GM19455 (cell line): Measurements from ENCODE around the gene SCFD2.
"Not testable (repeated sequence)": the region's sequence is repeated elsewhere in the genome, so short reads cannot be mapped to it uniquely, and the experiment has no call there.

Source experiments
- ATAC-seq: cut with Tn5 transposase; IDR thresholded peaks from one replicate; pipeline ENCODE4 v1.9.1; 2021; ENCODE audit not compliant: unreplicated experiment

SCFD2 gene

DNA sequence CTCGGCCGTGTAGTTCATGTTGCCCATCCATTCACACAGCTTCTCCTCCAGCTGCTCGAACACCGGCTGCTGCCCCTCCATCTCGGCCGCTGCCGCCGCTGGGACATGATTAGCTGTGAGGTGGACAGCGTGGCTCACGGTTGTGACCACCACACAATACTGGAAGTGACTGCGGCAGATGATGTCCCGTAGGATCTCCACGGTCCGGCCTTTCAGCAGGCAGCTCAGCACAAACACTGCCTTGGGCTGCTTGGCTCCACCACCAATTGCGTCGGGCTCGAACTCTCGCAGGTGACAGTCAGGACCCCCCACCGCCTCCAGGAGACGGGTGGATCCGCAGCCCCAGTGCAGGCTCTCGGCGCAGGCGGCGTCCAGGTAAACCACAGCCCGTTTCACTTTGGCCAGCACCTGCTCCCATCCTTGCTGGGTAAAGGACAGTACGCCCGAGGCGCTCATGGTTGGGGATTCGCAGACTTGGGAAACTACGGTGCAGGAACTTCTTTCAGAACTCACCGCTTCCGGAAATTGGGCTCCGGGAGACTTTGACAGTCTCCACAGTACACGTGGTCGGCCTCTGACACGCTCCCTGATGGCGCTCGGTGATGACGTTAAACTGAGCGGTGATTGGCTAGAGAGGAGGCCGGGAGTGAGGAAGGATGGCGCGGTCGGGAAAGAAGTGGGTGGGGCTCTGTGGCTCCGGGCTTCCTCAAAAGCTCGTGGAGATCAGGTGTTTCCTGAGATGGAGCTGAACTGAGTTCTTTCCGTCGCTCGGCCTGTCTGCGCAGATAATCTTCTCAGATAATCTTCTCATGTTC, at the start of gene SCFD2:
SCFD2 (minus strand) TSS at position 576 of the 815 bp plus-strand sequence.
- ATAC-seq = peak; percentile 93

DNA sequence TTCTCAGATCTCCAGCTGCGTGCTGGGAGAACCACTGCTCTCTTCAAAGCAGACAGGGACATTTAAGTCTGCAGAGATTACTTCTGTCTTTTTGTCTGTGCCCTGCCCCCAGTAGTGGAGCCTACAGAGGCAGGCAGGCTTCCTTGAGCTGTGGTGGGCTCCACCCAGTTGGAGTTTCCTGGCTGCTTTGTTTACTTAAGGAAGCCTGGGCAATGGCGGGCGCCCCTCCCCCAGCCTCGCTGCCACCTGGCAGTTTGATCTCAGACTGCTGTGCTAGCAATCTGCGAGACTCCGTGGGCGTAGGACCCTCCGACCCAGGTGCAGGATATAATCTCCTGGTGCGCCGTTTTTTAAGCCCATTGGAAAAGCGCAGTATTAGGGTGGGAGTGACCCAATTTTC, 43.6 kb upstream of the SCFD2 start:
- not testable (repeated sequence) for ATAC-seq

DNA sequence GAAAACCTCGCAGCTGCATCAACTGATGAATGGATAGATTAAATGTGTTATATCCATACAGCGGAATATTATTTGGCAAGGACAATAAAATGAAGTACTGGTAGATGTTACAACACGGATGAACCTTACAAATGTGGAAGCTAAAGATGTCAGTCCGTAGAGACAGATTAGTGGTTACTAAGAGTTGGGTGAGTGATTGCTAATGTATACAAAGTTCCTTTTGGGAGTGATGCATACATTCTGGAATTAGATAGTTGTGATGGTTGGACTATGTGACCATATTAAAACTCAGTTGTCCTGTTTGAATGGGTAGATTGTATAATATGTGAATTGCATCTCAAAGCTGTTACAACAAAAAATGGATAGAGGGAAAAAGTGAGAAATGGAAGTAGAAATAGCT, 14.4 kb upstream of the SCFD2 start:
- no peak for ATAC-seq

DNA sequence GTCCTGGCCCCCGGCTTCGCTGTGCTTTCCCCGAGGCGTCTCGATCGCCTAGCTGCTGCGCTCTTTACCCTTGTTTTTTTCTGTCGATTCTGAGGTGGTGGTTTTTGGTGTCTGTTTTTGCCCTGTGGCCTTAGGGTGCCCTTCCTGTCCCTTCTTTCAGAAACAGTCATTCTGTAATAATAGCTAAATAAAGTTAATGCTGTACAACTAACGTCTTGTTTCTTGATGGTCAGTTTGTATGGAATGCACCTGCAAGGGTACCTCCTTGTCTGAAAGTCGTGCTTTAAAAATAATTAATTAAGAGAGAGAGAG, 12.3 kb upstream of the SCFD2 start:
- no peak for ATAC-seq

DNA sequence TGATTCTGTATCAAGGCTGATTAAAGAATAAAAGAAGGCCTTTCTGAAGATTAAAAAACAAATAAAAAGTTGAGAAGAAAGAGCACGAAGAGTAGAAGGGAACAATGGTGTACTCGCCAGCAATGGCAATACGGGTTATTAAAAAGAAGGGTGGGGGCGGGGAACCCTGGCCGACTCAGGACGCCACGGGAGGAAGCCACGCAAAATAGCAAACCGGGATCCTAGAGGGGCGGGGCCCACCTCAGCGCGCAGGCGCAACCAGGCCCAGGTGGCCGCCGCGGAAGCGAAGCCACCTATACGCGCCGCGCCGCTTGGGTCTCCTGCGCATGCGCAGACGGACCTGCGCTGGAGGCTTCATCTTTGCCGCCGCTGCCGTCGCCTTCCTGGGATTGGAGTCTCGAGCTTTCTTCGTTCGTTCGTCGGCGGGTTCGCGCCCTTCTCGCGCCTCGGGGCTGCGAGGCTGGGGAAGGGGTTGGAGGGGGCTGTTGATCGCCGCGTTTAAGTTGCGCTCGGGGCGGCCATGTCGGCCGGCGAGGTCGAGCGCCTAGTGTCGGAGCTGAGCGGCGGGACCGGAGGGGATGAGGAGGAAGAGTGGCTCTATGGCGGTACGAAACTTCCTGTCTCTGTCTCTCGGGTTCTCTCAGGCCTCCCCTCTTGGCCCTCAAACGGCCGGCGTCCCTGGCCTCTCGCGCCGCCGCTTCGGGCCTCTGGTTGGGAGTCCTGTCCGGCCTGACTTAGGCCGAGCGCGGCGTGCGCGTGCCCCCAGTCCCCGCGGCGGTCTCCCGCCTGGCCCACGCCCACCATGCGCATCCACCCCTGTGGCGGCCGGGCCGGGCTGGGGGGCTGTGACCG, 11.7 kb upstream of the SCFD2 start, which contains the start of gene FIP1L1:
FIP1L1 (plus strand) TSS at position 323 of the 852 bp plus-strand sequence; CDS start at position 521, 198 bp downstream.
- peak; percentile 86 for ATAC-seq

DNA sequence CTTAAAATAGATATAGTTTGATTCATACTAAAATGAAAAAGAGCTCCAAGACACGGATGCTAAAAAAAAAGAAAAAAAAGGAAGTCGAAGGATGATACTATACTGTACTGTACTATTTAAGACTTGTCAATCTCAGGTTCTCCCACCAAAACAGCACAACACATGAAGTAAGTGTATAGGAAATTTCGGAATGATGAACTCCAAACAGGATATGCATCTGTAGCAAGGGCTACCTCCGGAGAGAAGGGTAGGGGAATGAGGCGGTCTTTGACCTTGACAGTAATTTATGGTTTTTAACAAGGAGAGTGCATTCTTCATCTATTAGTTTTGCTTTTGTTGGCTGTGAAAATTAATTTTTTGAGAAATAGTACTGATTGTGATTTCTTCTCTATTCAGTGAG, 11.0 kb upstream of the SCFD2 start:
- no peak for ATAC-seq

DNA sequence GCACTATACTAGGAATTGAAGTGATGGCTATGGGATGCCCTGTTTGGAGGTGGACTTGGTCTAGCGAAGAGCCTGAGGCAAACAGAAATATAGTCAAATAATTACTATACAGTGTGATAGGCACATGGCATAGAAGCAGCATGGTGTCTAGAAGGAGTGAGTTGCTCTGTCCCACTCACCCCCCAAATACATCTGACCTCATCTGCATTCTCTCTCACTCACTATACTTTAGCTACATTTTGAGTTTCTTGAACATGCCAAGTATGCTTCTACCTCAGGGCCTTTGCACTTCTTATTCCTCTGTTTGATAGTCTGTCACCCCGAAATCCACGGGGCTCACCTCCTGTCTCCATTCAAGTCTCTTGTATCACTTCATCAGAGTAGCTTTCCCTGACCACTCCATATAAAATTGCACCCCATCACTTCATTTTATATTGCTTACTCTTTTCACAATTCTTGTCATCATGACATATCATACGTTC, 9.0 kb upstream of the SCFD2 start:
- ATAC-seq = no peak

DNA sequence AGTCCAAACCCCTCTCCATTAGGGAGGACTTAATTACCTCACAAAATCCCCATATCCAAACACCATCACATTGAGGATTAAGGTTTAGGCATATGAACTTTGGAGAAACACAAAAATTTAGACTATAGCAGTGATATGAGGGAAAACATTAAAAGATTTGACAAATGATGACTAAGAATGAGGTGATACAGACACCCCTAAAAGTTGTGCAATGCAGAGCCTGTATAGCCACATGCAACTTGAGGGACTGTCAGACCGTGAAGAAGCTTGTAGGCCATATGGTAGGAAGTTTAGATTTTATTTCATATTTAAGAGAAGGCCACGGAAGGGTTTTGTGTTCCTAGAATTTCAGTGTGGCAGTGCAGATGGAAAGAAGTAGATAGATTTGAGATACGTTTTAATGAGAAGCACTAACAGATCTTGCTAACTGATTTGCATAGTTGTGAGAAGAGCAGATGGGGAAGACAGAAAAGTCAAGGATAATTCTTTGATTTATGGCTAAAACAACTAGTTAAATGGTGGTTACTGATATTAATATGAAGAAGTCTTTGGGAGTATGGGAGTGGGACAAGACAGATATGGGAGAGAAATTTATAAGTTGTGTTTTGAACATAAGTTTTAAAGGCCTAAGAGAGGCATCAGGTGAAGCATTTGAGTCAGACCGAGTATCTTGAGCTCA, 6.1 kb upstream of the SCFD2 start:
- ATAC-seq = no peak

DNA sequence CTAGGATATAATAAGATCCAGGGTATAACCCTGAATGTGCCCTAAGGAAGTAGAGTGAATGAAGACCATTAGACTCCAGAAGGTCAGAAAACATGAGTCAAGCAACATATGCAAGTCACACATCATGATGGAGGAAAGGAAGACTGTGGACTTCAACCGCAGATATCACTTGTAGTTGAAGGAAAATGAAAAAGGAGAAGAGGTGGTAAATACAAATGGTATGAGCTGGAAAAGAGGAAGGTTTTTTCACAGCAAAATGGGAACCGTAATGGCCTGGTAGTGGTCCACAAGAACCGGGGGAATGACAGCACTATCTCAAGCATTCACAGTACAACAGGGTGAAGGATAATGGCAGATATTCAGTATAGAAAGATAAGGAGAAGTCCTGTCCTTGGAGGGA, 5.2 kb upstream of the SCFD2 start:
- no peak for ATAC-seq

DNA sequence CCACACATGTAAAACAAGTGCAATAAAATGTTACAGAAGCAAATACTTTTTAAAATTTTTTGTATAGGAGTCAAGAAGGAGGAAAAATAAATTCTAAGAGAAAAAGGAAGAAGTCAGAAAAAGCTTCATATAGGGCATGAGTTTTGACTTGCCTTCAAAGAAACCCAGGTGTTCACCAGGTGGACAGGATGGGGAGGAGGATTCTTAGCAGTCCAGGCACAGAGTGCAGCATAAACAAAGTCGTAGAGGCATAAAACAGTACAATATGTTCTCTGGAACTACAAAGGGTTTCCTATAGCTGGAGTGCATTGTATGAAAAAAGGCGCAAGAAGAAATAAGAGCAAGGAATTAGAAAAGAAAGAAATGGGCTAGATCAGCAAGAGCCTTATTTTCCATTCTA, 1.9 kb upstream of the SCFD2 start:
- ATAC-seq = no peak

DNA sequence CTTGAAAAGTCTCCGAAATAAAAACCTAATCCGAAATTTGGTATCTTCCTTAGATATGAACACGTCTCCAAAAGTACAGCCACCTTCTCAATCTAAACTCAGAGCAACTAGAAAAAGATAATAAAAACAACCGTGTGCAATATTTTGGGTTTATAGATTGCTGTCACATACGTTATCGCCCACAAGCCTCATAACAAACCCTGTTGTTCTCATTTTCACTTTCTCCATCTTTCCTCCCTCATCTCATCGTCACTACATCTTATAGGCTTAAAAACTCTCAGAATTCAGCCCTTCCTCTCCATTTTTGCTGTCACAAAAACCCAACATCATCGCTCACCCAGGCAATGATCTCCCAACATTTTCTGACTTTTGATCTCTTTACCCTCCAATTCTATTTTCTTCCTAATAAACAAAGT, 448 bp upstream of the SCFD2 start:
- peak; percentile 10 for ATAC-seq

DNA sequence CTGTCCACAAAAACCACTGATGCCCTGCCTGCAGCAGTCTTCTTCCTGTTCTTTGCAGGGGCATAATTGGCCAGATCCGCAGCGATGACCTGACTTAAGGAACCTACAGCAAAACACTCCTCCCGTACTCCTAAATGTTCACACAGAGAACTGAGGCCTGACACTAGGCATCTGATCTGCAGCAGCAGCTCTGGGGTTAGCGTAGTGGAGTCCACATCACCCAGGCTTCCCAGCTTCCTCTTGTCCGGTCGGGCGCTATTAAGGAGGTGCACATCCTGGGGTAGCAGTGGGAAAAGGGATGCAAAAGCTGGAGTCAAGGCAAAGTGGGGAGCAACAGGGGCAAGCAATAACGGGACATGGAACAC, 758 bp downstream of the SCFD2 start:
- peak; percentile 8 for ATAC-seq

DNA sequence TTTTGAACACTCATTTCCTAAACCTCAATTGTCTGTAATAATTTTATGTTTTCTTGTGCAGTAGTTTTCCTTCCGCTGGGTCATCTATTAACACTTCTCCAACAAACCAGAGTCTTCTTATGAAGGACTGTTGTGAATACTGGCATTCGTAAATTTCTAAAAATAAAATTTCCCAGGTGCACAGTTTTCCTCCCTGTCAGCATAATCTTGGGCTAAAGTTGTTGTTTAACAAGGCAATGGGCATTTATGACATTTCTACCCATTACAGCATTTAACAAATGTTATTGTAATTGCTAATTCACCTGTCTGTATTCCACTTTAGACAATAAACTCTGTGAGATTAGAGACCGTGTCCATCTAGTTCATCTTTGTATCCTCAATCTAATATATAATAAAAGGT, 1.2 kb downstream of the SCFD2 start:
- no peak for ATAC-seq

DNA sequence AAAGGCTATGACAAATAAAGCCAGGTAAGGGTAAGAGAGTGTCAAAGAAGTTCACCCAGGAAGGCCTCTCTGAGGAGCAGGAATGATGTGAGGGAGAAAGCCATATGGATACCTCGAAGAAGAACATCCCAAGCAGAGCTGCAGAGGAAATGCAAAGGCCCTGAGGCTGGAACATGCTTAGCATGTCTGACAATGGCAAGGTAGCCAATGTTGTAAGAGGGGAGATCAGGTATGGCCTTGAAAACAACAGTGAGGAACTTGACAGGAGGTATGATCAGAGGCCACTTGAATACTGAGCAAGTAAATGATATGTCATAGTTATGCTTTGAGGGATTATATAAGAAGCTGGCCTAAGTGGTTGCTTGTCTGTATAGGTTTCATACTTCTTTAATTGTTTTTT, 3.8 kb downstream of the SCFD2 start:
- ATAC-seq = no peak

DNA sequence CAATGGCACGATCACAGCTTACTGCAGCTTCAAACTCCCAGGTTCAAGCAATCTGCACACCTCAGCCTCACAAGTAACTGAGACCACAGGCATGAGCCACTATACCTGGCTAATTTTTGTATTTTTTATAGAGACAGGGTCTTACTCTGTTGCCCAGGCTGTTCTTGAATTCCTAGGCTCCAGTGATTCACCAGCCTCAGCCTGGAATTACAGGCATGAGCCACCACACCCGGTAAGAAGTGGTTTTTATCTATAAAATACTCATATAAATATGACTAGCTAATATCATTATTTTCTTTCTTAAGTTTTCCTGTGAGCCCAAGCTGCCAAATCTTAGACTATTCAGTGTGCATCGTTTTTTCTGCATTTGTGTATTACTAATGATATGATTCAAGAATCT, 4.4 kb downstream of the SCFD2 start:
- no peak for ATAC-seq

DNA sequence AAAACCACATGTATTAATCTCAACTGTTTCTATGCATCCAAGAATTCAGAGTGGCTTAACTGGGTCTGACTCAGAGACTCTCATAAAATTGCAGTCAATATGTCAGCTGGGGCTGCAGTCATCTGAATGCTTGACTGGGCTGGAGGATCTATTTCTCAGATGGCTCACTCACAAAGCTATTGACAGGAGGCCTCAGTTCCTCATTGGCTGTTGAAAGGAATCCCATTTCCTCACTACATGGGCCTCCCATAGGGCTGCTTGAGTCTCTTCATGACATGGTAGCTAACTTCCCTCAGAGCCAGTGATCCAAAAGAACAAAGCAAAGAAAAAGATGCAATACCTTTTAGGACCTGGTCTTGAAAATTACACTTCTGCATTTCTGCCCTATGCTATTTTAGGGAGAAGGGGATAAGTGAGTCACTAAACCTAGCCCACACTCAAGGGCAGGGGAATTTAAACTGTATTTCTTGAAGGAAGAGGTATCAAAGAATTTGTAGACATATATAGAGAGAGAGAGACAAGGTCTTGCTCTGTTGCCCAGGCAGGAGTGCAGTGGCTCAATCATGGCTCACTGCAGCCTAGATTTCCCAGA, 9.8 kb downstream of the SCFD2 start:
- no peak for ATAC-seq

DNA sequence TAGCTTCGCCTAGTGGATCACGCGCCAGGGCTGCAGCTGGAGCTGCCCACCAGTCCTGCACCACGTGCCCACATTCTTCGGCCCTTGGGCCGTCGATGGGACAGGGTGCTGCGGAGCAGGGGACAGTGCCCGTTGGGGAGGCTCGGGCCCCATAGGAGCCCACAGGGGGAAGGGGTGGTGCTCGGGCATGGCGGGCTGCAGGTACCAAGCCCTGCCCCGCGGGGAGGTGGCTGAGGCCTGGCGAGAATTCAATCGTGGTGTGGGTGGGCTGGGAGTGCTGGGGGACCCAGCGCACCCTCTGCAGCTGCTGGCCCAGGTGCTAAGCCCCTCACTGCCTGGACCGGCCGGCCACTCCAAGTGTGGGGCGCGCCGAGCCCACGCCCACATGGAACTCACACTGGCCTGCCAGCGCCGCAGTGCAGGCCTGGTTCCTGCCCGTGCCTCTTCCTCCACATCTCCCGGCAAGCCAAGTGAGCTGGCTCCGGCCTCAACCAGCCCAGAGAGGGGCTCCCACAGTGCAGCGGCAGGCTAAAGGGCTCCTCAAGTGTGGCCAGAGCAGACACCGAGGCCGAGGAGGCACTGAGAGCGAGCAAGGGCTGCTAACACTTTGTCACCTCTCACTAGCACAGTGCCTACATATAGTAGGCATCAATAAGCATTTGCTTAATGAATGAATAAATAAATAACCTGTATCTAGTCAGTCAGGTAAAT, 11.7 kb downstream of the SCFD2 start:
- ATAC-seq = no peak

DNA sequence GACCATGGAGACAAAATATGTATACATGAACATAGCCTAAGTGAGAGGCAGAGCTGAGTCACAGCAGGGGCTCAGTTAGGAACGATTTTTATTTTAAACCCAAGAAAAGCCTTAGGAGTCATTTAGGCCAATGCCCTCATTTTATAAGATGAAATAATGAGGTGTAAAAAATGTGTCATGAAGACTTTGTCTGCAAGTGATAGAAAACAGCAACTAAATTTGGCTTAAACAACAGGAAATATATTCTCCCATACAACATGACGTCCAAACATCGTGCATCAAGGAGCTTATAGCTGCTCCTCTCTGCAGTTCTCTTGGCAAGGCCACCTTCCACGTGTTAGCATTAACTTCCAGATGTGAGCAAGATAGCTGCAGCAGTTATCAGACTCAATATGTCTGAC, 16.8 kb downstream of the SCFD2 start:
- no peak for ATAC-seq

DNA sequence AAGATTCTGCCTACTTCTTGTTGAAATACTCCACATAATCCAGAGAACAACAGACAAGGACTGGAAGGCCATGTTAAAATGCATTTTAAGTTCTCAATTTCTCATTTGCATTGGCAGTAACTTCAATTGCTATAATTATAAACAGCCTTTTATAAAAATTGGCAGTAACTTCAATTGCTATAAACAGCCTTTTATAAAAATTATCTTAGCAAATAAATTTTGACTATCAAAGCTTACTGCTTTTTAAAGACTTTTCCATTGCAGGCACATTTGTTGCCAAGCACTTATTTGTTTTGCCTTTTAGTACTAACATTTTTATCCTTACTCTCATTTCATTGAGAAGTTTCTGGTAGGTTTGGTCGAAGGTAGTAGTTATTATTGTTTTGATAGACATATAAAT, 17.8 kb downstream of the SCFD2 start:
- ATAC-seq = no peak
